Activated CD8-positive, alpha-beta memory T cell treated with anti-CD3 and anti-CD28 coated beads, Interleukin-2, amount 50 U/mL, for 24 hours (primary cell): ENCODE results near the gene PSORS1C2.

Experiments used
- DNase-seq: peaks from one replicate; pipeline ENCODE4 v3.0.0-alpha.2; 2020; ENCODE audit errors: extremely low read depth

Gene PSORS1C2

DNA sequence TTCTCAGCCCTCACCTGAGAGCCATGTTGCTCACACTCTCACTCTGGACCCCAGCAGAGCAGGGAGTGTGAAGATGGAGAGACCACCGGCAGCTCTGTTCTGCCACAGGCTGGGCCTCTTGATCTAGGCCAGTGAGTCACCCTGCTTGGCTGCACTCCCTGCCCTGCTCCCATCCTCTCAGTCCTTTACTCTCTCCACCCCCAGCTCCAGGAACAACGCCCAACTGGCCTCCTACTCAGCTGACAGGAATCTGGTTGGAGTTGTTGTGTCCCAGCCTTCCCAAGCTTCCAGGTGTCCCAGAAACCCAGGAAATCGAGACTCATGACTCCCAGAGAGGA is 24.4 kb downstream of the PSORS1C2 start, which contains the start of gene PSORS1C1:
TSS of gene PSORS1C1 (plus strand) at position 260 of the 338 bp plus-strand sequence. CDS start 14,833 bp downstream, outside the sequence.
- no peak for DNase-seq

DNA sequence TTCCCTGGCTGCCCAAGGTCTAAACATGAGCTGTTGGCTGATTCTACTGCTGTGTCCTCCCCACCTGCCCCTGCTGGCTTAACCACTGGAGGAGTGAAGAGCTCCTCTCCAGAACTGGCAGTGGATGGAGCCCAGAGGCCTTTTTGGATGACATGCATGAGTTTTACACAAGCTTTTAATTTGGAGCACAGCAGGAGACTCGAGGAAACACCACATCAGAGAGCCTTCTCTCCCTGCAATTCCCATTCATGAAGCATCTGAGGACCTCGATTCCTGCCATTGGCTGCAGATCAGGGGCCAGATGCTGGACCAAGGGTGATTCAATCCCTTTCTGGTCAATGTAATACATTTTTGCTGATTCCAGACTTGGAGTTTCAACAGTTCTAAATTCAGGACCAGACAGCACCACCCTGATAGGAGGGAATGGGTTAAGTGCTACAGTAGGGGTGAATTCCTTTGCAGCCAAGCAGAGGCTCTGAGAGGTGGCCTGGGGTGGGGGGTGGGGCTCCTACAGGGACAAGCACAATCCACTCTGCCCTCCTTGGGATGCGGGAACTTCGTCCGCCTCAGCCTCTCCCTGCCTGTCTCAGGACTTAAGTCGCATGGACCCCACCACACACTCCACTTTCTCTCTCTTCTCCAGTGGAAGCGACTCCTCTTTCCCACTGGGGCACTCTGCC is 24.9 kb downstream of the PSORS1C2 start:
- no peak for DNase-seq

GRCh38 chr6:31112478-31112877 is 26.4 kb downstream of the PSORS1C2 start, which contains the start of gene C6orf15:
C6orf15 (minus strand) TSS chr6:31112575; CDS start chr6:31112555, 20 bp downstream.
- no peak for DNase-seq

GRCh38 chr6:31111712-31112111 is 27.2 kb downstream of the PSORS1C2 start:
- no peak for DNase-seq

- DNase-seq = no peak
Observed at GRCh38 chr6:31110825-31111582, 27.9 kb downstream of the PSORS1C2 start.

DNA sequence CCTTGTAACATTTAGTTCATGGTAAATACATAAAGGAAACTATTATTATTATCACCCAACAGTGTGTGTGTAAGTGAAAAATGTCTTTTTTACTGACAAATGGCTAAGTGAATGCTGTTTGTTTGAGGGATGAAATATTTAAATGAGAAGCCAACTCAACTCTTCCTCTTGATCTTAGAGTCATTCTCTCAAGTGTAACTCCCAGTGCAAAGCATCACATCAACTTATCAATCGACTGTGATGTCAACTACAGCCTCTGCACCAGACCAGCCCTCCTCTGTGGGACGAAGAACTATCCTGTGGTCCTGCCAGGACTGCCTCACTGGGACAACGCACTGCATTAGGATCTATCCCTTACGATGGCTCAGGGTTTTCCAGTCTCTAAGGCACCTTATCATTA is 31.8 kb downstream of the PSORS1C2 start:
- no peak for DNase-seq

GRCh38 chr6:31103136-31103535 is 35.7 kb downstream of the PSORS1C2 start:
- DNase-seq = no peak

DNA sequence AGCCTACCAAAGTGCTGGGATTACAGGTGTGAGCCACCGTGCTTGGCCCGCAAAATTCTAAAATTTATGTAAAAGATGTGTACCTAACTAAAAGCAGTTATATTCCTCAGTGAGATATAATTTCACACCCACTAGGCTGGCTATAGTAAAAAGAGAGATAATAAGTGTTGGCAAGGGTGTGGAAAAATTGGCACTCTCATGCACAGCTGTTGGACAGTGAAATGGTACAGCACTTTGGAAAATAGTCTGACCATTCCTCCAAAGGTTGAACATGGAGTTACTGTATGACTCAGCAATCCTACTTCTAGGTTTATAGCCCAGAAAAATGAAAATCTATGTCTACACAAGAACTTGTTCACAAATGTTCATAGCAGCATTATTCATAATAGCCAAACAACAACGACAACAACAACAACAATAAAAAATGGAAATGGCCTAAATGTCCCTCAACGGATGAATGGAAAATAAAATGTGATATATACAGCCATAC is 40.4 kb downstream of the PSORS1C2 start:
- no peak for DNase-seq

GRCh38 chr6:31096656-31097055 is 42.2 kb downstream of the PSORS1C2 start:
- DNase-seq = no peak

GRCh38 chr6:31096215-31096614 is 42.7 kb downstream of the PSORS1C2 start:
- no peak for DNase-seq

DNA sequence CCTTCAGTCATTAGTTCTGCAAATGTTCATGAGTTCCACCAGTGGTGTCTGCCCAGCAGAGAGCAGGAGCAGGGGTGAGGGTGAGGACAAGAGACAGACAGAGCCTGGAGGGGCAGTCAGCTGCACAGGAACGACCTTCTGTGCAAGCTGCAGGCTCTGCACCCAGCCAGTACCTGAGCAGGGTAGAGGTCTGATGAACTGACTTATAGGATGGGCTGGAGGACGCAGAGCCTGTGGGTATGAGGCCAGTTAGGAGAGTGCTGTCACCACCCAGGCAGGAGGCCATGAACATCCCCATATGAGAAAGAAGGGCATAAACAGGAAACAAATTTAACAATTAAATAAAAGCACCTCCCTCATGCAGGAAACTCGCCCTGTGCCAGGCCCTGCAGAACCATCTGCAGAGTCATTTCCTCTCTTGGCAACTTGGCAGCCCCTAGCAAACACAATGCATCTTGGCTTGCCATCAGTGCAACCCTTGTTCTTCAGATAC is 44.4 kb downstream of the PSORS1C2 start:
- no peak for DNase-seq

DNA sequence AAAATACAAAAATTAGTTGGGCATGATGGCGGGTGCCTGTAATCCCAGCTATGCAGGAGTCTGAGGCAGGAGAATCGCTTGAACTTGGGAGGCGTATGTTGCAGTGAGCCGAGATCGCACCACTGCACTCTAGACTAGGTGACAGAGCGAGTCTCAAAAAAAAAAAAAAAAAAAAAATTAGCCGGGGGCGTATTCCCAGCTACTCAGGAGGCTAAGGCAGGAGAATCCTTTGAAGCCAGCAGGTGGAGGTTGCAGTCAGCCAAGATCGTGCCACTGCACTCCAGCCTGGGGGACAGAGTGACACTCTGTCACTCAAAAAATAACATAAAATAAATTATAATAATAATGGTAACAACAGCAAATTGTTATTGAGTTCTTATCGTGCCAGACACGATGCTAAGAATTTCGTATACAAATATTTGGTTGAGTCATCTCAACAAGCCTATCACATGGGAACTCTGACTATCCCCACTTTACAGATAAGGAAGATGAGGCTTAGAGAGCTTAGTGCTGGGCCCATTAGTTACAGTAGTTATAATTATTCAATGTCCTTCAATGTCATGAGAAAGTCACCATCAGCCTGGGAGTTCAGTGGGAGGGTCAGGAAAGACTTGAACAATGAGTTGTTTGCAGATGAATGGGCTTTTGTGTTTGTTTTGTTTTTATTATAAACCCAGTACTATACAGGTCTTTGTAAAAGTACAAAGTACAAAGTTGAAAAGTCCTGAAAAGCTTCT is 45.9 kb downstream of the PSORS1C2 start:
- no peak for DNase-seq

DNA sequence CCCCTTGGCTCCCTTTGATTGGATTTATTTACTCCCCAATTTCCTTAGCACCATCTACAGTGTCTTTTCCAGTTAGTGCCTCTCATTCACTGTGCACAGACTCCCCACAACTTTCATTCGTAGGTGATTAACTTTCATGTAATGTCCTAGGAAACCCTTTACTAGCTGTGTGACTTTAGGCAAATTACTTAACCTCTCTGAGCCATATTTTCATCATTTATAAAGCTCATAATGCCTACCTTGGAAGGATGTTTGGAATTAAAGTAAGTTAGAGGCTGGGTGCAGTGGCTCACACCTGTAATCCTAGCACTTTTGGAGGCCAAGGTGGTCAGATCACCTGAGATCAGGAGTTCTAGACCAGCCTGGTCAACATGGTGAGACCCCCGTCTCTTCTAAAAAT is 46.6 kb downstream of the PSORS1C2 start:
- DNase-seq = no peak

DNA sequence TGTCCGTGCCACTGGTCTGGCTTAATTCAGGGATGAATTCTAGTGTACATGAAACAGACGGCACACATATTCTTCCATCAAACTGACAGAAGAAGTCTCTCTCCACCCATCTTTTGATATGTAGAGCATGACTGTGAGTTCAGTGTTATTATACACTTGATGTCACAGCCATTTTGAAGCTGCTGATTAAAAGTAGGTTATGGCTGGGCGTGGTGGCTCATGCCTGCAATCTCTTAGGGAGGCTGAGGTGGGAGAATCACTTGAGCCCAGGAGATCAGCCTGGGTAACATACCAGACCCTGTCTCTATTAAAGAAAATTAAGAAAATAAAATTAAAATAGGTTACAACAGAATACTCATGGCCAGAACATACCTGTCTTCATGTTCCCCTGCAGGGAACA is 47.2 kb downstream of the PSORS1C2 start:
- no peak for DNase-seq

DNA sequence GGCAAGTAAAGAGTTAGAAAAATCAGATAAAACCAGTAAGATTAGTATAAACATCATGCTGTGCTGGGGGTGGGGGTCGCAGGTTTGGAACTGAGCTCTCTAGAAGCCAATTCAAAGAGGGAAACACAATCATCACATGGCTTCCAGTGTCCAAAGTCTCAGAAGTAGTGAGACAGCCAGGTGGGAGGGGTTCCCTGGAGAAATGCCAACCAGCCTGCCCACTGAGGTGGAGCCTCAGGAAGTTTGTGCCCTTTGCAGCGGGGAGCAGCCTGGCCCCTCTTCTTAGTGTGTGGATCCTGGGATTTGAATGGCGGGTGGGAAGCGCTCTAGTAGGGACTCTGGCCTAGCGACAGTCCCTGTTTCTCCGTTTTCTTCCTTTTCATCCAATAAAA is 47.9 kb downstream of the PSORS1C2 start:
- no peak for DNase-seq

DNA sequence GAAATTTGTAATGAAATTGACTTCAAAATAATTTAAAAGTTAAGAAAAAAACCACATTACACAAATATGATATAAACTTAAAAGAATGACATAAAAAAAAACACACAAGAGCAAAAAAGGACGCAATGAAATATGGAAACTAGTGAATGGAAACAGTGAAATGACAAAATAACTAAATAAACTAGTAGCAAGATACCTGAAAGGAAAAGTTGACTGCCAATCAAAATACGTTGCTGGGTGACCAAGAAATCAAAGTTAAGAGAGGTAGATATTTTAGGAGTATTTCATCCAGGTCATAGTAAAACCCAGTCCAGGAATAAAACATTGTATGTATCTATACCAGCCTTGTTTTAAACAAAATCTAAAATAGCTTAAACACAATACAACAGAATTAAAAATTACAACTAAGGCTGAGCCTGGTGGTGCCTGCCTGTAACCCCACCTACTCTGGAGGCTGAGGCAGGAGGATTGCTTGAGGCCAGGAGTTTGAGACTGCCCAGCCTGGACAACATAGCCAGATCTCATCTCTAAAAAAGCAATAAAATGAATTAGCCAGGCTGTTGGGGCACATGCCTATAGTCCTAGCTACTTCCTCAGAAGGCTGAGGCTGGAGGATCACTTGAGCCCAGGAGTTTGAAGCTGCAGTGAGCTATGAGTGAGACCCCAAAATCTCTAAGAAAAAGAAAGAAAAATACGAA is 48.4 kb downstream of the PSORS1C2 start:
- DNase-seq = no peak
